Breast epithelium (tissue), 3 donors: ENCODE data around the gene CXCL11.
"Not testable (repeated sequence)": the region's sequence is repeated elsewhere in the genome, so short reads cannot be mapped to it uniquely, and the experiment has no call there.

Experiments used
- CTCF ChIP-seq, 3 donors: fragments of 450-650 bp; IDR thresholded peaks; one replicate each; pipeline ENCODE4 v1.5.1; 2016 to 2017; ENCODE audit warnings: antibody characterized with exemption in 3 of 3, mild to moderate bottlenecking in 3 of 3, moderate library complexity in 3 of 3
- POLR2A ChIP-seq: fragments of 450-650 bp; IDR thresholded peaks from one replicate; pipeline ENCODE4 v1.6.1; 2016; ENCODE audit warnings: antibody characterized with exemption, mild to moderate bottlenecking, moderate library complexity
- POLR2AphosphoS5 ChIP-seq, 3 donors: sonication (generic); formaldehyde crosslinking; IDR thresholded peaks; one replicate each; pipeline ENCODE4 v1.6.1; 2017; ENCODE audit warnings: antibody characterized with exemption in 3 of 3

- TF ChIP-seq CTCF (IDR thresholded peaks at IDR 0.05); POLR2A; POLR2AphosphoS5 (IDR thresholded peaks at IDR 0.05): not testable (repeated sequence)
These were observed 37.2 kb downstream of the CXCL11 start for GRCh38 chr4:75998525-75999147.
